MV-4-11 (cell line): ENCODE results near the gene SGSM1.
"Not testable (repeated sequence)": the region's sequence is repeated elsewhere in the genome, so short reads cannot be mapped to it uniquely, and the experiment has no call there.

Experiments used
- DNase-seq: peaks from one replicate; lab custom pipeline; 2025; lab: John Stamatoyannopoulos, UW

SGSM1 gene

GRCh38 chr22:24837517-24837916 lies 31.5 kb downstream of the SGSM1 start:
- not testable (repeated sequence) for DNase-seq

GRCh38 chr22:24841261-24841660 lies 35.2 kb downstream of the SGSM1 start:
- no peak for DNase-seq

GRCh38 chr22:24843048-24843447 lies 37.0 kb downstream of the SGSM1 start:
- no peak for DNase-seq

- peak; percentile 79 for DNase-seq
Measured at GRCh38 chr22:24845041-24845898, 39.3 kb downstream of the SGSM1 start.

GRCh38 chr22:24847490-24847889 lies 41.5 kb downstream of the SGSM1 start:
- no peak for DNase-seq

GRCh38 chr22:24848559-24849168 lies 42.7 kb downstream of the SGSM1 start:
- no peak for DNase-seq

GRCh38 chr22:24855794-24856193 lies 49.8 kb downstream of the SGSM1 start:
- DNase-seq: no peak

GRCh38 chr22:24857576-24857975 lies 51.6 kb downstream of the SGSM1 start:
- no peak for DNase-seq

GRCh38 chr22:24859587-24859986 lies 53.6 kb downstream of the SGSM1 start:
- no peak for DNase-seq

GRCh38 chr22:24865508-24865907 lies 59.5 kb downstream of the SGSM1 start:
- DNase-seq: no peak

- no peak for DNase-seq
Measured at GRCh38 chr22:24867323-24868022, 61.5 kb downstream of the SGSM1 start.

GRCh38 chr22:24868979-24869378 lies 63.0 kb downstream of the SGSM1 start:
- DNase-seq: no peak

- peak; percentile 97 for DNase-seq
Measured at GRCh38 chr22:24871611-24872205, 65.7 kb downstream of the SGSM1 start.

GRCh38 chr22:24873226-24873625 lies 67.2 kb downstream of the SGSM1 start:
- DNase-seq: no peak

- peak; percentile 30 for DNase-seq
Measured at GRCh38 chr22:24875862-24876506, 70.0 kb downstream of the SGSM1 start.

- no peak for DNase-seq
Measured at GRCh38 chr22:24876700-24877099, 70.7 kb downstream of the SGSM1 start.

GRCh38 chr22:24878969-24879368 lies 73.0 kb downstream of the SGSM1 start:
- no peak for DNase-seq

- DNase-seq: peak; percentile 69
Measured at GRCh38 chr22:24883432-24883831, 77.4 kb downstream of the SGSM1 start.

- no peak for DNase-seq
Measured at GRCh38 chr22:24887260-24887659, 81.2 kb downstream of the SGSM1 start.

GRCh38 chr22:24893341-24894070 lies 87.5 kb downstream of the SGSM1 start:
- no peak for DNase-seq
